ENCODE measurements around the gene ROBO1. TPM values are rescaled to one million over a fixed set of nuclear protein-coding genes. Genes with fewer than 3 reads are reported as not detected.

Gene ROBO1
- total RNA-seq, 1 donor from 2014 or later = 7.1 TPM

DNA sequence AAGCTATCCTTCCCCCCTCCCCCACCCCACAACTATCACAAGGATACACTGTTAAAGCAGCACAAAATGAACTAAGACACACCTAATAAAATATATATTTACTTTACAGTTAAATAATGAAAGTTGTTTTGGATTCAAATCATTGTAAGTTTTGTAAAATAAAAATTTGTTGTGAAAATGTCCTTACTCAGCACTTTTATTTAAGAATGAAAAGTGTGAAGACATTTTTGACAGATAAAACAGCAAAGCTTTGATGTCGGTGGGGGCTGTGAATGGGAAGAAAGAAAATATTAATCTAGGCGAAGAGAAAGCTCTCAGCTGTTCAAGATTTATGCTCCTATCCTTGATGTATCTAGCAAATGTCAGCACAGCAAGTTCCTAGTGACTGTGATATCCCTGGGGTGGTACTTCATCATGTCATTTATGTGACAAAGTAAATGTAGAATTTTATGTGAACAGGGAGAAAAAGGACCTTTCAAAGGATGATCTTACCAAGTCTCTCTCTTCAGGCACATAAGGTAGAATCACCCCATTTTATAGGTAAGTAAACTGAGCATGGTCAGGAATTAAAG lies 216.4 kb downstream of the ROBO1 start:
- intact Hi-C loops (cut with micrococcal nuclease) = no loop called here
- Histone ChIP-seq H3K4me3 (no peak overlapping the region), H3K36me3 (no peaks in the 10 kb centered on the region), H3K27me3 (ENCODE audit: low read depth) (no peaks in the 10 kb centered on the region), H3K27ac (replicated peaks) (no peak overlapping the region), H3K9me3 (replicated peaks) (no peaks in the 10 kb centered on the region), H3K4me1 (no peaks in the 10 kb centered on the region)
- TF ChIP-seq, protein P1, sequence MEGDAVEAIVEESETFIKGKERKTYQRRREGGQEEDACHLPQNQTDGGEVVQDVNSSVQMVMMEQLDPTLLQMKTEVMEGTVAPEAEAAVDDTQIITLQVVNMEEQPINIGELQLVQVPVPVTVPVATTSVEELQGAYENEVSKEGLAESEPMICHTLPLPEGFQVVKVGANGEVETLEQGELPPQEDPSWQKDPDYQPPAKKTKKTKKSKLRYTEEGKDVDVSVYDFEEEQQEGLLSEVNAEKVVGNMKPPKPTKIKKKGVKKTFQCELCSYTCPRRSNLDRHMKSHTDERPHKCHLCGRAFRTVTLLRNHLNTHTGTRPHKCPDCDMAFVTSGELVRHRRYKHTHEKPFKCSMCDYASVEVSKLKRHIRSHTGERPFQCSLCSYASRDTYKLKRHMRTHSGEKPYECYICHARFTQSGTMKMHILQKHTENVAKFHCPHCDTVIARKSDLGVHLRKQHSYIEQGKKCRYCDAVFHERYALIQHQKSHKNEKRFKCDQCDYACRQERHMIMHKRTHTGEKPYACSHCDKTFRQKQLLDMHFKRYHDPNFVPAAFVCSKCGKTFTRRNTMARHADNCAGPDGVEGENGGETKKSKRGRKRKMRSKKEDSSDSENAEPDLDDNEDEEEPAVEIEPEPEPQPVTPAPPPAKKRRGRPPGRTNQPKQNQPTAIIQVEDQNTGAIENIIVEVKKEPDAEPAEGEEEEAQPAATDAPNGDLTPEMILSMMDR (IDR thresholded peaks at IDR 0.05; ENCODE audit: borderline replicate concordance) = no peak
- DNase-seq = no peak

DNA sequence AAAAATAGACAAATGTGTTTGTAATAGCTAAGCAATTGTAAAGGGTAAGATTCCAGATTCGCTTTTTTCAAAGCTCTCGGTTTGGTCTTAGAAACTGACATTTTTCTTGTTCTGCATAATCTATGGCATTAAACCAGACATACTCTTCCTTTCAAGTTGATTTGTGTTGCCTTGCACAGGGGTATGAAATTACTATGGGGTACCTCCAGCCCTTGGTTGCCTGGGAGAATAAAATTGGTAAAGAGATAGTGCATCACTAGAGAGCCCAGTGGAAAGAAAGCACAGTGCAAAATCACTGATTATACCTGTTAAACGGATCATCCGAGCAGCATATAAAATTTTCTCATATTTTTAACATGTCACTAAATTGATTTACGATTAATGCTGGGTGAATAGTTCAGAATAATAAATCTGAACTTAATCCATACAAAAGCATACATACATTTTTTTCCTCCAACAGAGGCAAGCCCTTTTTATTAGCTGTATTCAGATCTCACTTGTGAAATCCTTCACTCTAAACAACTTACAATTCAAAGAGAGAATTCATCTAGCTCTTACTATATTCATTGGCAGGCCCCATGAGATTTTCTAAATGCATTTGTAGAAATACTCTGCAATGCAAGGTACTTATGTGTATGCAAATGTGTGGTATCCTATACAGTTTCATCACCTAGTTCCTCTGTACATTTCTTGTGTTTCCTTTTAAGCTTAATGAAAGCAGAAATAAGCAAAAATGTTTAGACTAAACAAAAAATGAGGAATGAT lies 224.4 kb downstream of the ROBO1 start:
- H3K4me1 ChIP-seq = no peaks in the 10 kb centered on the region
- no peak for DNase-seq
- no peaks in the 10 kb centered on the region for H3K27me3 ChIP-seq (ENCODE audit: low read depth)
- no peak overlapping the region for H3K27ac ChIP-seq (replicated peaks)
- intact Hi-C loops (cut with micrococcal nuclease) = no loop called here
- no peaks in the 10 kb centered on the region for H3K36me3 ChIP-seq
- no peak overlapping the region for H3K4me3 ChIP-seq
- H3K9me3 ChIP-seq (replicated peaks) = no peaks in the 10 kb centered on the region
- TF ChIP-seq, protein P1 (IDR thresholded peaks at IDR 0.05; ENCODE audit: borderline replicate concordance) = no peak

DNA sequence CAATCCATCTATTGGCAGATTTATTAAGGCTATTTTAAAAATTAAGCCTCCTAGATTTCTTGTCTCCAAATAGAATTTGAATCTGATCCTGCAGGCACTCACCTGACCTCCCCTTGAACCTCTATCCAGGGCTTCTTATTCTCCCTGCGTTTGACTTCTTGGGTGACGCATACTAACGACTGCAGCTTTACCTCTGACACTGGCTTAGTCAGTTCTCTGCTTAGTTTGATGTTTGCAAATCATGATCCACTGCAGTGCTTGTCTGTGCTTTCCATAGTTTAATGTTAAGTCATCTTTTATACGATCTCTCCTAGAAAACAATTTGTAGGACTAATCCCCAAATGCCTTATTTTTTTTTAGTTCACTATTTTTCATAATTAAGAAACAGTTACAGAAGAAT lies 233.1 kb downstream of the ROBO1 start:
- no peaks in the 10 kb centered on the region for H3K27me3 ChIP-seq (ENCODE audit: low read depth)
- H3K9me3 ChIP-seq (replicated peaks) = no peaks in the 10 kb centered on the region
- H3K36me3 ChIP-seq = no peaks in the 10 kb centered on the region
- DNase-seq = no peak
- TF ChIP-seq, protein P1 (IDR thresholded peaks at IDR 0.05; ENCODE audit: borderline replicate concordance) = no peak
- no peak overlapping the region for H3K27ac ChIP-seq (replicated peaks)
- no peaks in the 10 kb centered on the region for H3K4me1 ChIP-seq
- no peak overlapping the region for H3K4me3 ChIP-seq
- intact Hi-C loops (cut with micrococcal nuclease) = no loop called here

DNA sequence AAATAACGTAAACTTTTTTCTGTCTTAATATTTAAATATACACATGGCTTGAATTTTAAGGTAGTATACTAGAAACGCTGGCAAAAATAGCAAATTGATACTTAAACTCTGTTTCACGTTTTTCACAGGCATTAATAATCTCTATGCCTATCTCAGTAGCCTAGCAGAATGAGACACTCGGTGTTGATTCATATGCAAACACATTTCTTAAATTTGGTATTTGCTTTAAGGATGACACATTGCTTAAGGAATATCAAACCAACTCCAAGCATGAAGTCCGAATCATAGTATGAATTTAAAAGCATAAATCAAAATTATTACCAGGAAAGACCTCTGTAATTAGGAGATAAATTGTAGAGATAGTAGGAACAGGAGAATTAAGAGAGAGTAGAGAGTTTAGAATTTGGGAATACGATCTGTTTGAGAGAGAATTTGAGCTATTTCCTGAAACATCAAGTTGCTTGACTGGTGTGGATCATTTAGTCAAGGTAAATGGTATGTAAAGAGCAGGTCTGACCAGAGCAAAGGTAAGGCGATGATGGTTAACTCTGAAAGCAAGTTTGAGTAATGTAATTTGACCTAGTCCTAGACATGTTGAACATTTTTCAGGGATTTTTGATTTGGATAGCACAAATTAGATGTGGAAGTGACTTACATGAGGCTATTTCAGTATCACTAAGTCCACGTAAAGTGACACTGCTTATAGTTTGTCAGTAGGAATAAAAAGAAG lies 236.1 kb downstream of the ROBO1 start:
- Histone ChIP-seq H3K4me1 (no peaks in the 10 kb centered on the region), H3K27ac (replicated peaks) (no peak overlapping the region), H3K4me3 (no peak overlapping the region), H3K27me3 (ENCODE audit: low read depth) (no peaks in the 10 kb centered on the region), H3K36me3 (no peaks in the 10 kb centered on the region), H3K9me3 (replicated peaks) (no peaks in the 10 kb centered on the region)
- DNase-seq = no peak
- intact Hi-C loops (cut with micrococcal nuclease) = no loop called here
- TF ChIP-seq, protein P1 (IDR thresholded peaks at IDR 0.05; ENCODE audit: borderline replicate concordance) = no peak

DNA sequence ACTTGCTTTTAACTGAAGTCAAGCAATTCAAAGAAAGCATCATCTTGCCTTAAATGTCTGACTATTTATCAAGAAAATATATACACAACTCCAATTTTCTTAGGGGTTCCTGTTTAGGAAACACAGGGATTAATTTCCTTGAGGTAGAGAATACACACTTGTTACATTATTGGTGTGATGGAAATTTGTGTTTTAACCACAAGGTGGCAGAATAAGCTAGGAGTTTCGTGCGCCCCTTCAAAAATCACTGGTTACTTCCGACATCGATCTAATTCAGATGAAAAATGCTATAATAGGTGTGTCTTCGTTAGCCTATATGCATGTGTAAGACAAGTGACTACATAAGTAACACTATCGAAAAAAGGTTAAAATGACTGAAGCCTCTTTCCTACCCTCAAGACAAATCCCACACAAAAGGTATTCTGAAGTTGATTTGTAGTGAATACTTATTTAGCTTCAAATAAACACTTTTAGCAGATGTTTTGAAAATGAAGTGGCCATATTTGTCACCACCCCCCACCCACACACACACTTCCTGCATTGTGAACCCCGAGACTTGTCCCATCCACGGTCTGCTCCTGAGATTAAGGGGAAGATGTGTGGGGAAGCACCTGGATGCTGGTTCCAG lies 246.5 kb downstream of the ROBO1 start:
- no peak for DNase-seq
- Histone ChIP-seq H3K4me3 (no peak overlapping the region), H3K36me3 (no peaks in the 10 kb centered on the region), H3K27ac (replicated peaks) (no peak overlapping the region), H3K4me1 (no peaks in the 10 kb centered on the region), H3K27me3 (ENCODE audit: low read depth) (no peaks in the 10 kb centered on the region), H3K9me3 (replicated peaks) (no peaks in the 10 kb centered on the region)
- TF ChIP-seq, protein P1 (IDR thresholded peaks at IDR 0.05; ENCODE audit: borderline replicate concordance) = peak; percentile 61
- intact Hi-C loops (cut with micrococcal nuclease) = no loop called here

Measured in left ventricle myocardium inferior (tissue), 1 donor.